Measurements from ENCODE around the gene PKM.

DNA sequence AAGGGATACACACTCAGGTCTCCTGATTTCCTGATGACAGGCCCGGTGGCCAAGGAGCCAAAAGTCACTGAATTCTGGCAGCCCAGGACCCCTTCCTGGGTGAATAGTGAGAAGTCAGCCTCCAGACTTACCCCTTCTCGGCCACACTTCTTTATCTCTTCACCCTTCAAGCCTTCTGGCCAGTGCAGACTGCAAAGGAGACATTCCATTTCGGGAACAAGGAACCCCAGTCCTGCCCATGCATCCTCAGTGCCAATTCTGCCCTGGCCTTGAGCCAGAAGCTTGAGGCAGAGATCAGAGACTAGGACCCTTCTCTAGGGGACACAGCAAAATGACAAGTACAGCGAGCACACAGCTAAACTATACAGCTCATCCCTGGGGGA is 62.2 kb downstream of the PKM start:
- TF ChIP-seq EZH2phosphoT487 (IDR thresholded peaks at IDR 0.05; ENCODE audit: insufficient read depth, low read depth), result no peak
- TF ChIP-seq EZH2 (IDR thresholded peaks at IDR 0.05; ENCODE audit: insufficient read depth, poor library complexity, severe bottlenecking), result no peak

Measured in GM23248 (cell line).